GM12873 (cell line): ENCODE results near the gene DPF1.

Experiments
- CTCF ChIP-seq: IDR thresholded peaks from 2 replicates; pipeline ENCODE4 v1.5.1; 2012; ENCODE audit warnings: low read depth, mild to moderate bottlenecking, moderate library complexity, low read length, control low read depth; ENCODE audit not compliant: insufficient read depth; ENCODE audit errors: missing control alignments

DPF1 gene

GRCh38 chr19:38247126-38247525, 23.1 kb upstream of the DPF1 start:
- TF ChIP-seq CTCF: no peak

- TF ChIP-seq CTCF: no peak
Measured at GRCh38 chr19:38245826-38246498, 21.9 kb upstream of the DPF1 start.

GRCh38 chr19:38243279-38243673, 19.3 kb upstream of the DPF1 start:
- TF ChIP-seq CTCF: no peak

GRCh38 chr19:38239816-38240215, 15.8 kb upstream of the DPF1 start:
- TF ChIP-seq CTCF: no peak

GRCh38 chr19:38234615-38235014, 10.6 kb upstream of the DPF1 start:
- no peak for TF ChIP-seq CTCF

GRCh38 chr19:38233740-38234251, 9.8 kb upstream of the DPF1 start:
- peak; percentile 82 for TF ChIP-seq CTCF

GRCh38 chr19:38231918-38232317, 7.9 kb upstream of the DPF1 start:
- TF ChIP-seq CTCF: no peak
